Hematopoietic multipotent progenitor cell treated with erythropoietin and hydrocortisone succinate and interleukin-3 and kit ligand, for 17 days (in vitro differentiated cells): ENCODE results near the gene CCL21.
"Not testable (repeated sequence)": the region's sequence is repeated elsewhere in the genome, so short reads cannot be mapped to it uniquely, and the experiment has no call there.

Experiments used
- DNase-seq: peaks from one replicate; pipeline ENCODE4 v3.0.0-alpha.2; 2015; ENCODE audit warnings: low spot score

Gene CCL21

GRCh38 chr9:34710023-34710422 lies at the start of gene CCL21:
CCL21 (minus strand) TSS chr9:34710136; CDS start chr9:34710066, 70 bp downstream.
- no peak for DNase-seq

- no peak for DNase-seq
These were observed 49.6 kb upstream of the CCL21 start for GRCh38 chr9:34759432-34760134.

GRCh38 chr9:34750320-34750719 lies 40.4 kb upstream of the CCL21 start:
- not testable (repeated sequence) for DNase-seq

GRCh38 chr9:34746526-34746925 lies 36.6 kb upstream of the CCL21 start:
- DNase-seq: no peak

GRCh38 chr9:34744295-34745221 lies 34.6 kb upstream of the CCL21 start:
- DNase-seq: no peak

GRCh38 chr9:34742710-34743109 lies 32.8 kb upstream of the CCL21 start:
- no peak for DNase-seq

GRCh38 chr9:34741628-34742027 lies 31.7 kb upstream of the CCL21 start:
- DNase-seq: no peak

GRCh38 chr9:34740176-34740575 lies 30.2 kb upstream of the CCL21 start:
- not testable (repeated sequence) for DNase-seq

- DNase-seq: no peak
These were observed 27.8 kb upstream of the CCL21 start for GRCh38 chr9:34737677-34738260.

- no peak for DNase-seq
These were observed 24.8 kb upstream of the CCL21 start for GRCh38 chr9:34734720-34735119.

- DNase-seq: no peak
These were observed 22.9 kb upstream of the CCL21 start for GRCh38 chr9:34732886-34733285.

GRCh38 chr9:34732478-34732877 lies 22.5 kb upstream of the CCL21 start:
- DNase-seq: no peak

- no peak for DNase-seq
These were observed 13.2 kb upstream of the CCL21 start for GRCh38 chr9:34723141-34723540.

GRCh38 chr9:34719769-34720025 lies 9.8 kb upstream of the CCL21 start:
- not testable (repeated sequence) for DNase-seq

- no peak for DNase-seq
These were observed 9.3 kb upstream of the CCL21 start for GRCh38 chr9:34719021-34719768.

- no peak for DNase-seq
These were observed 8.2 kb upstream of the CCL21 start for GRCh38 chr9:34717996-34718614.

- DNase-seq: no peak
These were observed 6.8 kb upstream of the CCL21 start for GRCh38 chr9:34716711-34717110.

GRCh38 chr9:34715639-34716215 lies 5.8 kb upstream of the CCL21 start:
- DNase-seq: no peak

- DNase-seq: no peak
These were observed 4.1 kb upstream of the CCL21 start for GRCh38 chr9:34714007-34714406.

GRCh38 chr9:34712140-34712539 lies 2.2 kb upstream of the CCL21 start:
- no peak for DNase-seq

GRCh38 chr9:34709196-34709978 lies 549 bp downstream of the CCL21 start:
- DNase-seq: no peak
